GM19193 (cell line): Measurements from ENCODE around the gene UMPS.

Experiments used
- POLR2A ChIP-seq: IDR thresholded peaks from 4 replicates; pipeline ENCODE4 v1.6.1; 2011; ENCODE audit not compliant: insufficient read depth, insufficient read length; ENCODE audit errors: extremely low read depth

Gene UMPS

GRCh38 chr3:124752051-124752450 is 21.8 kb downstream of the UMPS start:
- TF ChIP-seq POLR2A = no peak

- TF ChIP-seq POLR2A = no peak
These were observed 28.8 kb downstream of the UMPS start for GRCh38 chr3:124758851-124759635.

GRCh38 chr3:124759666-124760401 is 29.6 kb downstream of the UMPS start:
- no peak for TF ChIP-seq POLR2A

- TF ChIP-seq POLR2A = no peak
These were observed 30.3 kb downstream of the UMPS start for GRCh38 chr3:124760601-124761000.

GRCh38 chr3:124761250-124761796 is 31.1 kb downstream of the UMPS start:
- no peak for TF ChIP-seq POLR2A

GRCh38 chr3:124761935-124762660 is 31.8 kb downstream of the UMPS start:
- TF ChIP-seq POLR2A = no peak

GRCh38 chr3:124762661-124763011 is 32.4 kb downstream of the UMPS start:
- TF ChIP-seq POLR2A = no peak

GRCh38 chr3:124763206-124763605 is 33.0 kb downstream of the UMPS start:
- TF ChIP-seq POLR2A = no peak

GRCh38 chr3:124763644-124764358 is 33.5 kb downstream of the UMPS start:
- no peak for TF ChIP-seq POLR2A

GRCh38 chr3:124764746-124765145 is 34.5 kb downstream of the UMPS start:
- no peak for TF ChIP-seq POLR2A

- no peak for TF ChIP-seq POLR2A
These were observed 35.1 kb downstream of the UMPS start for GRCh38 chr3:124765197-124765840.

GRCh38 chr3:124766113-124767095 is 36.2 kb downstream of the UMPS start:
- TF ChIP-seq POLR2A = no peak

- no peak for TF ChIP-seq POLR2A
These were observed 37.0 kb downstream of the UMPS start for GRCh38 chr3:124767264-124767663.
